HuH-7.5 (cell line): ENCODE data around the gene DNMT1.

Experiments
- DNase-seq: peaks from one replicate; pipeline ENCODE4 v3.0.0; 2011; ENCODE audit warnings: low spot score

DNMT1 gene

DNA sequence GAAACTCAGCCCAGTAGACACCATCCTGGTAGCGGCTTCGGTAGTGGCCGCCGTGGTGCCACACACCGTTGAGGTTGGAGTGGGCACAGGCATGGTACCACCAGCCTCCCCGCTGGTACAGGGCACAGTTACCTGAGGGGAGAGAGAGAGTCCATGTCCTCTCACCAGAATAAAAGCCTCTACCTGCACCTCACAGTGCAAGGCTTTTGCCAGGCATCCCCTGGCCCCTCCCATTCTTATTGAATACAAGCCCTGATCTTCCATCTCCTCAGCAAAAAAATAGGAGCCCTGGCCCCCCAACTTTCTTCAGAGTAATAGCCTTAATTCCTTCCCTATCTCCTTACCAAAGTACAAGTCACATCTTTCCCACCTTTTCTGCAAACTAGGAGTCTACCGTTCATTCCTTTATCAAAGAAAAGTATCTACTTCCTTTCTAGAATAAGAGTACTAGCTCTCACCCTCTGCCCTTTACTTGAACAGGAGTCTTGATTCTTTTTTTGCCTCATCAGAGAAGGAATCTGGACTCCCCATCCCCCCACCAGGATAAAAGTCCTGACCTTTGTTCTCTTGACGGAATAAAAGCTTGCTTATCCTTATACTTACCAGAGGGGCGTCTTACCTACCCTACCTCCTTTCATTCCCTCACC, 102.0 kb downstream of the DNMT1 start:
- DNase-seq = no peak

DNA sequence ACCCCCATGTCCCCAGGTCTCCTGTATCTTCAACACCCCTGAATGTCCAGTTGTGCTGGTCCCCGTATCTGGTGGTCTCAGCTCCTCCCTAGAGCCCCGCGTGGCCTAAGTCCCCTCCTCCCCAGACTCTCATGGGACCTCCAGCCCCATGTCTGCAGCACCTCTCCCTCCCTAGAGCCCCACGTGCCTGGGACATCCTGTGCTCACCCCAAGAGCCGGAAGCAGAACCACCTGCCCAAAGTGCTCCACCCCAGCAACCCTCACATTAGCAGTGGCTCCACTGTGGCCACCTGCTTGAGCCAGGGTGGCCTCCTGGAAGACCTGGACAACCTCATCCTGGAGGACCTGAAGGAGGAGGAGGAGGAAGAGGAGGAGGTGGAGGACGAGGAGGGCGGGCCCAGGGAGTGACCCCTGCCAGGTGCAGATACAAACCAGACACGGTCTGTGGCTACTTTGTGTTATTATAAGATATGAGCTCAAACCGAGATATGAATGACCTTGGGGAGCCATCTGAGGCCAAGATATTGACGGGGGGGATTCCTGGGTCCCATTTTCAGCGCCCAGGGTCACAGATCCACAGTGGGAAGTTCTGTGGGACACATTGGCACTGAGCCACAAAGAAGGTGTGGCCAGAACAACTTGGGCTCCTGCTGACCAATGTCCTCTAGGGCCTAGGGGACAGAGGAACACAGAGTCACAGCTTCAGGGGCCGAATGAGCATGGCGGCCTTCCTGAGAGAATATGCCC, 102.7 kb downstream of the DNMT1 start:
- DNase-seq = no peak

DNA sequence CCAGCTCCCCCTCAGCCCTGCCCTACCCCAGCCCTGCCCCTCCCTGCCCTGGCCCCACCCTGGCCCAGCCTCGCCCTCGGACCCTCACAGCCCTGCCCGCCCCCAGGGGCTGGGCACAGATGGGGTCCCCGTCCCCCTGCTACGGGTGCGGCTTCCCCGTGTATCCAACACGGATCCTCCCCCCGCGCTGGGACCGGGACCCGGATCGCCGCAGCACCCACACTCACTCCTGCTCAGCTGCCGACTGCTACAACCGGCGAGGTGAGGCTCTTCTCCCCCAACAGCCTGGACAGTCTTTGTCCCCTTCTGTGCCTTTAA, 103.4 kb downstream of the DNMT1 start:
- DNase-seq = no peak

DNA sequence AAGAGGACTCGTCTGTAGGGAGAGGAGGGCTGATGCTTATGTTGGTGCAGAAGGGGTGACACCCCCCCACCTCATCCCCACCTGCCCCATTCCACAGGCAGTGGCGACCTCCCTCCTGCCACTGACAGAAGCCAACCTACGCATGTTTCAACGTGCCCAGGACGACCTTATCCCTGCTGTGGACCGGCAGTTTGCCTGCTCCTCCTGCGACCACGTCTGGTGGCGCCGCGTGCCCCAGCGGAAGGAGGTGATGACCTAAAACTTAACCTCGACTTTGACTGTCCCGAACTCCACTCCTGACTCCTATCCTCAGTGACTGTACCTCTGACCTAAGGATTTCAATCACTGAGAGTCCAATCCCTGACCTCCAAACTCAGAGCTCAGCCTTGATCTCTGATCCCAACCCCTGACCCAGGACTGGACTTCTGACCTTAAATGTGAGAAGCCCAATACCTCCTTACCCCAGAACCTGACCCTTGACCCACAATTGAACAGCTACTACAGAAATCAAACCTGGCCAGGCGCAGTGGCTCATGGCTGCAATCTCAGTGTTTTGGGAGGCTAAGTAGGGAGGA, 104.9 kb downstream of the DNMT1 start:
- DNase-seq = no peak

DNA sequence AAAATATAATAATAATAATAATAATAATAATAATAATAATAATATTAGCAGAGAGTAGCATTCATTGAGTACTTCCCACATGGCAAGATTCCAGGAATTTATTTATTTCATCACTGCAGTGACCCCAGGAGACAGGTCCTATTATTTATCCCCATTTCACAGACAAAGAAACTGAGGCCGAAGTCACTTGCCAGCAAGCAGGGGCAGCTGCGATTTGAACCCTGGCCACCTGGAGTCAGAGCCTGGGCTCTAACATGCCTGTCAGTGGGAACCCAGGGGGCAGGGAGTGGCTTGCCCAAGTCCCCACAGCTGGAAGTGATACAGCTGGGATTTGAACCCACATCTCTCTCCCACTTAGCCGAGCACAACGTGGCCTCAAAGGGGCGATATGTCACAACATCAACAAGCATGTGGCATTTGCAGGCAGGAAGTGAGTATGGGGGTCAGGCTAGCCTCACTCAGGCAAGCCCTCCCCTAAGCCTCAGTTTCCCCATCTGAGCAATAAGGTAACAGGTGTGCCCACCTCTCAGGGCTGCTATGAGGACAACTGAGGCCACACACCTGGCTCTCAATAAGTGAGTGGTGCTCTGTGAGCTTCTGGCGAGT, 105.7 kb downstream of the DNMT1 start:
- no peak for DNase-seq

DNA sequence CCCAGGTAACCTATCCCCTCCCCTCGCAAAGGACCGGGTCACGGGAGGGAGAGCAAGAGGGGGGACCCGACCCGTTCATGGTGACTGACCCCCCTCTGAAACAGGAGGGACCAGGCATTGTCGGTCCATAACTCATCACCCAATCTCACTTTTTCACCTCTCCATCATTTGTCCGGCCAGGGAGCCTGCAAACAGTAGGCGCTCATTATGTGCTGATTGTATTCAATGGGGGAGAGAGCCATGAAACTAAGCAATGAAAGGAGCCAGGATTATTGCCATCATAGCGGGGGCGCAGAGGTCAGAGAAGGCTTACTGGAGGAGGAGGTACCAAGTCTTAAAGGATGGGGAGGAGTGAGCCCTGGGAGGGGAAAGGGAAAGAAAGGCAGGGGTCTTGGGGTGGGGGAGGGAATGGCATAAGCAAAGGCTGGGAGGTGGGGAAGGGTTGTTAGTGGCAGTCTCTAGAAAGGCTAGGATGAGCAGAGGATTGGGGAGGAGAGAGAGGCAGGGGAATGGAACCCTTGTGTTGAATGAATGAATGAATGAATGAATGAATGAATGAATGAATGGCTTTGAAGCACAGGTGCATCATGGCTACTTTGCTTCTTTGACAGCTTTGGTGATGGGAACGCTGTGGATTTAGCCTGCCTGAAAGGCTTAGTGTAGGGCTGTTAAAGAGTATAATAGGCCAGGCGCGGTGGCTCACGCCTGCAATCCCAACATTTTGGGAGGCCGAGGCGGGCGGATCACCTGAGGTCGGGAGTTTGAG, 107.3 kb downstream of the DNMT1 start:
- DNase-seq = no peak

DNA sequence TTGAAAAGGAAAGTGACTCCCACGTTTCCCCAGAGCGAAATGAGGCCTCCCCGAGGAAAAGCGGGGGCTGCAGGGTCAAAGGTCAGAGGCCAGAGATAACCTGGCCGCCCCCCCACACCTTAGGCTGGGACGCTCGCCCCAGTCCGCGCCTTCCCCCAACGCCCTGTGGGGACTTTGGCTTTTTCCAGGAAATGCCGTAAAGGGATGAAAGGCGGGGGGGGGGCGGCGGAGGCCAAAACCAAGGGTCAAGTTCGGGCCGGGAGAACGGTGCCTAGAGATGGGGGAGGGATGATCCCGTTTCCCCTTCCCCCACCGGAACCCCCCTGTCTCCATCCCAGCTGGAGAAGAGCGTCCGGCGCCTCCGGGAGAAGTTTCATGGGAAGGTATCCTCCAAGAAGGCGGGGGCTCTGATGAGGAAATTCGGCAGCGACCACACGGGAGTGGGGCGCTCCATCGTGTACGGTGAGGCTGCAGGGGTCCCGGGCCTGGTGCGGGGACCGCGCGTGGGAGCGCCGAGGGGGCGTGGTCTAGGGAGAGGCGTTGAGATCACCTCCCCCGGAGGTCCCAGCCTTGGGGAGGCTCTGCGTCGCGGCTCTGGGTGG, 108.1 kb downstream of the DNMT1 start:
- DNase-seq = no peak

DNA sequence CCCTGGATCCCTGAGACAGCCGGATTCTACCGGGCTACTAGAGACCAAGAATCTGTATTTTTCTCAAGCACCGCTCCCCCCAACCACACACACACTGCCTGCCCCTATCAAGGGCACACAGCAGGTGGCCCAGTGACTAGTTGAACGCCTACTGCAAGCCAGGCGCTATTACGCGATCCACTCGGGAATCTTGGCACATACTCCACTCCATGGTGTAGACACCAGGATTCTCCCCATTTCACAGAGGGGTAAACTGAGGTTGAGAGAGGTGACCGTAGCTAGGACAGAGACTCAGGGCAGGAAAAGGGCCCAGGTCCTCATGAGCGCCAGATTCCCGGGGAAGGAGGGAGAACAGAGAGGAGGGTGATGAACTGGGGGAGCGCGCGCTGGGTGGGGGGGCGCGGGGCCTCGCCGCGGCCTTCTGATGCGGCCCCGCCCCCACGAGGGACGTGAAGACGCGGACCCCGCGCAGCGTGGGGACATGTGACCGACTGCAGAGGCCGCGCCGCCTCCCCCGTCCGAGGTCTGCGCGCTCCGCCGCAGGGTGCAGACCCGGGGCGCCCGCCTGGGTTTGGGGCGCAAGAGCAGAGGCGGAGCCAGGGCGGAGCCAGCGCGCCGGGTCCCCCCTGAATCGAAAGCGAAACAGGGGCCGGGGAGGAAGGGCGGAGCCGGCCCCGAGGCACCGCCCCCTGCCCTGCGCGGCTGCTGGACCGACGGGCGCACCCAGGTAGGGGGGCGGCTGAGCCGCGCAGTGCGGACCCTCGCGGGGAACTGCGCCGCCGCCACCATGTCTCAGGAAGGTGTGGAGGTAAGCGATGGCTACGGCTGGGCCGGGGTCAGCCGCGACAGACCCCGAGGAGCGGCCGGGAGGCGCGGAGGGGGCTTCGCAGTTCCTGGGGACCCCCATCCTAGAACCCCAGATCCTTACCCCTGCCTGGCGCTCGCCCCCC, 108.8 kb downstream of the DNMT1 start, which contains the start of gene SHFL:
TSS of gene SHFL (plus strand) at position 677 of the 950 bp plus-strand sequence. CDS start at position 788, 111 bp downstream.
- peak; percentile 82 for DNase-seq

DNA sequence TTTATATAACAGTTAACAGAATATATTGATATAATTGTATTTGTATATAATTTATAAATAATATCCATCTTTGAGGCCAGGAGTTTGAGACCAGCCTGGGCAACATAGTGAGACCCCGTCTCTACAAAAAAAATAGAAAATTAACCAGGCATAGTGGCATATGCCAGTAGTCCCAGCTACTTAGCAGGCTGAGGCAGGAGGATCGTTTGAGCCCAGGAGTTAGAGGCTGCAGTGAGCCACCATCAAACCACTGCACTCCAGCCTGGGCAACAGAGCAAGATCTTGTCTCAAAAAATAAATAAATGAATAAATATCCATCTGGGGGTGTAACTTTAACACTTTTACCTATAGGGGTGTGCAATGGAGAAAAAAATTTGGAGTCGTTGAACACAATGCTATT, 110.0 kb downstream of the DNMT1 start:
- DNase-seq = no peak

DNA sequence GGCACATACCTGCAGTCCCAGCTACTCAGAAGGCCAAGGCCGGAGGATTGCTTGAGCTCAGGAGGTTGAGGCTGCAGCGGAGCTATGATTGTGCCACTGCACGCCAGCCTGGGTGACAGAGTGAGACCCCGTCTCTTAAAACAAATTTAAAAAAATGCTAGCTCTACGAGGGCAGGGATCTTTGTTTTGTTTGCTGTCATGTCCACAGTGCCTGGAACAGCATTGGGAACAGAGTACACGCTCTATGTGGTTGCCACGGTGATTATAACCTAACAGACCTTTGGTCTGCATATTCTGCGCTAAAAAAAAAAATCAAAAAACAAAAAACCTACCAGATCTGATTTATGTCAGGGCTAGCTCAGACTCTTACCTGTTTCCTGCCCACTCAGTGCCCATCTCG, 110.8 kb downstream of the DNMT1 start:
- no peak for DNase-seq
